OCI-LY1 (cell line): Measurements from ENCODE around the gene NEGR1.

ENCODE experiments used
- H2AFZ ChIP-seq: fragments of 200-600 bp; sonication (generic), shearing (Covaris generic); 2 replicates; pipeline ENCODE4 v1.6.0; 2014; ENCODE audit warnings: antibody characterized with exemption, mild to moderate bottlenecking, low read length
- H3F3A ChIP-seq: fragments of 200-600 bp; sonication (generic), shearing (Covaris generic); 2 replicates; pipeline ENCODE4 v1.6.0; 2014; ENCODE audit warnings: mild to moderate bottlenecking, antibody characterized with exemption, low read length, moderate library complexity; ENCODE audit not compliant: insufficient read depth
- H3K27ac ChIP-seq: fragments of 200-600 bp; sonication (generic); 2 replicates; pipeline ENCODE4 v1.5.1; 2014; ENCODE audit warnings: low read length, mixed run types, mild to moderate bottlenecking, low read depth; ENCODE audit not compliant: poor library complexity, severe bottlenecking
- H3K27me3 ChIP-seq: fragments of 200-600 bp; sonication (generic); 2 replicates; pipeline ENCODE4 v1.6.0; 2014; ENCODE audit warnings: antibody characterized with exemption, mild to moderate bottlenecking, low read length, moderate library complexity; ENCODE audit not compliant: insufficient read depth
- H3K36me3 ChIP-seq: fragments of 200-600 bp; sonication (generic); 2 replicates; pipeline ENCODE4 v1.6.1; 2014; ENCODE audit warnings: mild to moderate bottlenecking, antibody characterized with exemption, low read length, moderate library complexity, mixed read lengths; ENCODE audit not compliant: insufficient read depth
- H3K4me1 ChIP-seq: fragments of 200-600 bp; sonication (generic); 2 replicates; pipeline ENCODE4 v1.5.1; 2014; ENCODE audit warnings: mild to moderate bottlenecking, low read length, moderate library complexity; ENCODE audit not compliant: insufficient read depth, severe bottlenecking
- H3K4me2 ChIP-seq: fragments of 200-600 bp; sonication (generic), shearing (Covaris generic); 2 replicates; pipeline ENCODE4 v1.6.1; 2014; ENCODE audit warnings: low read length
- H3K4me3 ChIP-seq: fragments of 200-600 bp; sonication (generic); 2 replicates; pipeline ENCODE4 v1.5.1; 2014; ENCODE audit warnings: low read length, low read depth, mild to moderate bottlenecking, mixed read lengths; ENCODE audit not compliant: poor library complexity, severe bottlenecking
- H3K79me2 ChIP-seq: fragments of 200-600 bp; shearing (Covaris generic); 2 replicates; pipeline ENCODE4 v1.6.1; 2016; ENCODE audit warnings: mixed run types, low read length, mixed read lengths; ENCODE audit not compliant: insufficient read depth
- H3K9ac ChIP-seq: fragments of 200-600 bp; sonication (generic), shearing (Covaris generic); 2 replicates; pipeline ENCODE4 v1.6.1; 2014; ENCODE audit warnings: mild to moderate bottlenecking, low read length, mixed read lengths
- H3K9me2 ChIP-seq: fragments of 200-600 bp; sonication (generic), shearing (Covaris generic); 2 replicates; pipeline ENCODE4 v1.6.1; 2014; ENCODE audit warnings: low read depth, mild to moderate bottlenecking, low read length, mixed read lengths
- H3K9me3 ChIP-seq: fragments of 200-600 bp; shearing (Covaris generic); 2 replicates; pipeline ENCODE4 v1.6.1; 2014; ENCODE audit warnings: low read length, mixed read lengths
- H4K20me1 ChIP-seq: fragments of 200-600 bp; sonication (generic), shearing (Covaris generic); 2 replicates; pipeline ENCODE4 v1.6.0; 2016; ENCODE audit warnings: mild to moderate bottlenecking, low read length; ENCODE audit not compliant: insufficient read depth
- CTCF ChIP-seq: fragments of 200-600 bp; sonication (generic), shearing (Covaris generic); IDR thresholded peaks from 2 replicates; pipeline ENCODE4 v1.5.1; 2017; ENCODE audit warnings: mild to moderate bottlenecking, antibody characterized with exemption, low read length, moderate library complexity, mixed read lengths
- EZH2 ChIP-seq: fragments of 200-600 bp; sonication (generic), shearing (Covaris generic); IDR thresholded peaks from 2 replicates; pipeline ENCODE4 v1.8.0; 2017; ENCODE audit warnings: borderline replicate concordance, mixed run types, mild to moderate bottlenecking, antibody characterized with exemption, low read length, moderate library complexity, mixed read lengths

The NEGR1 gene

GRCh38 chr1:71400050-71400449, 882.3 kb downstream of the NEGR1 start:
- H2AFZ ChIP-seq: no peak overlapping the region
- no peak overlapping the region for H3K4me2 ChIP-seq
- no peaks in the 10 kb centered on the region for H3K9me2 ChIP-seq
- H3K36me3 ChIP-seq: no peaks in the 10 kb centered on the region
- H3K27me3 ChIP-seq: no peaks in the 10 kb centered on the region
- TF ChIP-seq CTCF: no peak
- no peak for TF ChIP-seq EZH2
- H3F3A ChIP-seq: no peaks in the 10 kb centered on the region
- H4K20me1 ChIP-seq: no peaks in the 10 kb centered on the region
- H3K79me2 ChIP-seq: no peaks in the 10 kb centered on the region
- H3K9ac ChIP-seq: no peak overlapping the region
- H3K27ac ChIP-seq: no peak overlapping the region
- H3K4me1 ChIP-seq: no peaks in the 10 kb centered on the region
- H3K9me3 ChIP-seq: no peaks in the 10 kb centered on the region
- H3K4me3 ChIP-seq: no peak overlapping the region

GRCh38 chr1:71399594-71399993, 882.7 kb downstream of the NEGR1 start:
- Histone ChIP-seq H3K4me3 (no peak overlapping the region), H4K20me1 (no peaks in the 10 kb centered on the region), H3K27ac (no peak overlapping the region), H3K9me2 (no peaks in the 10 kb centered on the region), H3F3A (no peaks in the 10 kb centered on the region), H3K9me3 (no peaks in the 10 kb centered on the region), H3K79me2 (no peaks in the 10 kb centered on the region), H3K36me3 (no peaks in the 10 kb centered on the region), H2AFZ (no peak overlapping the region), H3K27me3 (no peaks in the 10 kb centered on the region), H3K4me2 (no peak overlapping the region), H3K4me1 (no peaks in the 10 kb centered on the region), H3K9ac (no peak overlapping the region)
- TF ChIP-seq EZH2 (no peak), CTCF (no peak)

GRCh38 chr1:71393301-71393700, 889.0 kb downstream of the NEGR1 start:
- Histone ChIP-seq H3K4me1 (no peaks in the 10 kb centered on the region), H3K9me2 (no peaks in the 10 kb centered on the region), H3K4me2 (no peak overlapping the region), H3K9ac (no peak overlapping the region), H2AFZ (no peak overlapping the region), H4K20me1 (no peaks in the 10 kb centered on the region), H3F3A (no peaks in the 10 kb centered on the region), H3K4me3 (no peak overlapping the region), H3K27ac (no peak overlapping the region), H3K79me2 (no peaks in the 10 kb centered on the region), H3K9me3 (no peaks in the 10 kb centered on the region), H3K27me3 (no peaks in the 10 kb centered on the region), H3K36me3 (no peaks in the 10 kb centered on the region)
- TF ChIP-seq CTCF: no peak
- TF ChIP-seq EZH2: no peak
